Keratinocyte (primary cell): ENCODE data around the gene AQP6. TPM values are rescaled to one million over a fixed set of nuclear protein-coding genes. Genes with fewer than 3 reads are reported as not detected.
A peak's percentile ranks its signal among the peaks of the same experiment; 100 is the strongest.

Experiments
- DNase-seq: peaks from one replicate; pipeline ENCODE4 v3.0.0-alpha.2; 2011; ENCODE audit warnings: low read depth, missing footprints, low spot score
- FAIRE-seq: peaks from 2 replicates; lab custom pipeline; 2011; peaks lifted over from hg19 to GRCh38; lab: Jason Lieb, UNC
- H2AFZ ChIP-seq: 2 replicates; pipeline ENCODE4 v1.6.0; 2012; ENCODE audit warnings: low read length, control low read depth, inconsistent platforms; ENCODE audit not compliant: control insufficient read depth
- H3K27ac ChIP-seq: 2 replicates; pipeline ENCODE4 v1.5.1; 2011; ENCODE audit warnings: low read length; ENCODE audit not compliant: control insufficient read depth, insufficient read depth
- H3K27me3 ChIP-seq: 3 replicates; pipeline ENCODE4 v1.6.0; 2011; ENCODE audit warnings: low read length; ENCODE audit not compliant: control insufficient read depth, insufficient read depth; ENCODE audit errors: extremely low read depth
- H3K36me3 ChIP-seq, 2 experiments: 2 replicates in 1 of 2; 3 replicates in 1 of 2; pipeline ENCODE4 v1.5.1; 2011; ENCODE audit warnings: low read length in 2 of 2, mild to moderate bottlenecking in 1 of 2; ENCODE audit not compliant: control insufficient read depth in 2 of 2, insufficient read depth in 2 of 2; ENCODE audit errors: extremely low read depth in 1 of 2
- H3K4me1 ChIP-seq: 3 replicates; pipeline ENCODE4 v1.5.1; 2011; ENCODE audit warnings: low read length; ENCODE audit not compliant: control insufficient read depth, insufficient read depth; ENCODE audit errors: extremely low read depth
- H3K4me2 ChIP-seq: 3 replicates; pipeline ENCODE4 v1.6.0; 2011; ENCODE audit warnings: low read depth, low read length; ENCODE audit not compliant: control insufficient read depth, insufficient read depth; ENCODE audit errors: extremely low read depth
- H3K4me3 ChIP-seq, 3 experiments: fragments of 200-600 bp in 1 of 3; sonication (generic) in 1 of 3; 2 replicates in 2 of 3; 3 replicates in 1 of 3; pipeline ENCODE4 v1.5.1; 2011 to 2016; ENCODE audit warnings: low read length in 3 of 3, mild to moderate bottlenecking in 3 of 3, control low read depth in 2 of 3, inconsistent platforms in 1 of 3, low read depth in 1 of 3, mixed read lengths in 1 of 3, mixed run types in 1 of 3, moderate library complexity in 1 of 3; ENCODE audit not compliant: control insufficient read depth in 2 of 3, insufficient read depth in 2 of 3; ENCODE audit errors: extremely low read depth in 1 of 3
- H3K79me2 ChIP-seq: 2 replicates; pipeline ENCODE4 v1.6.0; 2012; ENCODE audit warnings: low read length; ENCODE audit not compliant: control insufficient read depth, insufficient read depth
- H3K9ac ChIP-seq: 3 replicates; pipeline ENCODE4 v1.6.0; 2011; ENCODE audit warnings: low read length; ENCODE audit not compliant: control insufficient read depth, insufficient read depth; ENCODE audit errors: extremely low read depth
- H3K9me1 ChIP-seq: 3 replicates; pipeline ENCODE4 v1.6.0; 2011; ENCODE audit warnings: low read length; ENCODE audit not compliant: control insufficient read depth, insufficient read depth; ENCODE audit errors: extremely low read depth
- H3K9me3 ChIP-seq: 2 replicates; pipeline ENCODE4 v1.5.1; 2012; ENCODE audit warnings: low read depth, low read length; ENCODE audit not compliant: control insufficient read depth
- H4K20me1 ChIP-seq: 3 replicates; pipeline ENCODE4 v1.6.0; 2011; ENCODE audit warnings: low read length; ENCODE audit not compliant: control insufficient read depth, insufficient read depth; ENCODE audit errors: extremely low read depth
- CTCF ChIP-seq, 3 experiments: IDR thresholded peaks in 1 of 3; conservative IDR thresholded peaks in 1 of 3; optimal IDR thresholded peaks in 1 of 3; 2 replicates in 2 of 3; 3 replicates in 1 of 3; pipeline versions ENCODE3 to v1.5.1; 2011; ENCODE audit warnings: low read length in 3 of 3, mild to moderate bottlenecking in 3 of 3, moderate library complexity in 2 of 3, control low read depth in 1 of 3, inconsistent platforms in 1 of 3; ENCODE audit not compliant: insufficient read depth in 2 of 3; ENCODE audit errors: extremely low read depth in 1 of 3
- EZH2 ChIP-seq: IDR thresholded peaks from one replicate; pipeline ENCODE4 v1.6.1; 2012; ENCODE audit warnings: inconsistent platforms, mild to moderate bottlenecking, low read length, moderate library complexity
- dilution Hi-C: fragments of 300-500 bp; cut with MboI; formaldehyde crosslinking; loops from one replicate; pipeline ENCODE4 v1.7.0; 2020; ENCODE audit warnings: low sequenced_read_pairs; ENCODE audit not compliant: extremely low pct_ligation_motif_present
- polyA plus RNA-seq, 5 experiments: library from polyadenylated mRNA; depleted of rRNA in 3 of 5; stranded (reverse) in 3 of 5; stranded (forward) in 1 of 5; unstranded in 1 of 5; fragments of >200 nt; gene quantifications; 1 replicate in 1 of 5; 2 replicates in 3 of 5; 3 replicates in 1 of 5; pipeline versions ENCODE4 v1.2.1 to v1.2.3, GENCODE V29; 2011 to 2012; ENCODE audit warnings: missing spikeins in 2 of 5, low read depth in 1 of 5, low replicate concordance in 1 of 5

AQP6 gene
- polyA plus RNA-seq, 1 donor (not counting 4 experiments of a cell fraction or from before 2014, with no cell fraction given), result 0.45 TPM

- no peak overlapping the region for H3K4me2 ChIP-seq
- no peaks in the 10 kb centered on the region for H3K4me1 ChIP-seq
- no peak overlapping the region for H3K9ac ChIP-seq
- H3K9me3 ChIP-seq, result no peaks in the 10 kb centered on the region
- H3K4me3 ChIP-seq, result no peak overlapping the region
- no peak for DNase-seq
- no peak overlapping the region for H3K27ac ChIP-seq
- no peaks in the 10 kb centered on the region for H3K36me3 ChIP-seq
- no peak for FAIRE-seq
- H2AFZ ChIP-seq, result no peak overlapping the region
- H3K9me1 ChIP-seq, result no peaks in the 10 kb centered on the region
- TF ChIP-seq CTCF (optimal IDR thresholded peaks at IDR 0.05 in 1 of 3, IDR thresholded peaks at IDR 0.05 in 1 of 3, conservative IDR thresholded peaks at IDR 0.05 in 1 of 3; ENCODE audit: extremely low read depth in 1 of 3, insufficient read depth in 2 of 3, low read length in 3 of 3) (no peak), EZH2 (no peak)
- H3K79me2 ChIP-seq, result no peaks in the 10 kb centered on the region
- dilution Hi-C loops, result no loop called here
- peaks cover 69% of the 10 kb centered on the region for H3K27me3 ChIP-seq
- no peaks in the 10 kb centered on the region for H4K20me1 ChIP-seq
These were observed 18.5 kb upstream of the AQP6 start for GRCh38 chr12:49953961-49954846.

GRCh38 chr12:49954863-49955830, 17.6 kb upstream of the AQP6 start:
- peak; percentile 91 for TF ChIP-seq EZH2
- TF ChIP-seq CTCF (optimal IDR thresholded peaks at IDR 0.05 in 1 of 3, IDR thresholded peaks at IDR 0.05 in 1 of 3, conservative IDR thresholded peaks at IDR 0.05 in 1 of 3; ENCODE audit: extremely low read depth in 1 of 3, insufficient read depth in 2 of 3, low read length in 3 of 3), result no peak
- DNase-seq (no peak), FAIRE-seq (no peak)
- dilution Hi-C loops, result no loop called here
- no peak overlapping the region for H3K4me2 ChIP-seq
- H3K27ac ChIP-seq, result no peak overlapping the region
- H3K4me3 ChIP-seq, result no peak overlapping the region
- no peak overlapping the region for H2AFZ ChIP-seq
- peaks cover 75% of the 10 kb centered on the region for H3K27me3 ChIP-seq
- H3K9me3 ChIP-seq, result no peaks in the 10 kb centered on the region
- no peaks in the 10 kb centered on the region for H3K79me2 ChIP-seq
- H3K9me1 ChIP-seq, result no peaks in the 10 kb centered on the region
- H3K36me3 ChIP-seq, result no peaks in the 10 kb centered on the region
- H4K20me1 ChIP-seq, result no peaks in the 10 kb centered on the region
- no peak overlapping the region for H3K9ac ChIP-seq
- H3K4me1 ChIP-seq, result no peaks in the 10 kb centered on the region
